Stimulated activated CD4-positive, alpha-beta T cell treated with anti-CD3 and anti-CD28 coated beads, TNF-alpha, amount 100 ng/mL, for 1 hour (primary cell): ENCODE measurements around the gene TMEM131.
"Not testable (repeated sequence)": the region's sequence is repeated elsewhere in the genome, so short reads cannot be mapped to it uniquely, and the experiment has no call there.

Experiments
- DNase-seq, 3 donors: peaks; one replicate each; pipeline ENCODE4 v3.0.0-alpha.2; 2020; ENCODE audit warnings: low read depth in 3 of 3, low spot score in 1 of 3

TMEM131 gene

GRCh38 chr2:97958184-97958583, 37.6 kb downstream of the TMEM131 start:
- no peak for DNase-seq

GRCh38 chr2:97957432-97958183, 38.1 kb downstream of the TMEM131 start:
- no peak for DNase-seq

- DNase-seq, result not testable (repeated sequence)
These were observed 39.0 kb downstream of the TMEM131 start for GRCh38 chr2:97956753-97957152.

- DNase-seq, result no peak
These were observed 41.9 kb downstream of the TMEM131 start for GRCh38 chr2:97953853-97954252.

GRCh38 chr2:97952357-97952756, 43.4 kb downstream of the TMEM131 start:
- no peak for DNase-seq

- no peak for DNase-seq
These were observed 44.5 kb downstream of the TMEM131 start for GRCh38 chr2:97951155-97951680.

- DNase-seq, result no peak
These were observed 45.2 kb downstream of the TMEM131 start for GRCh38 chr2:97950329-97951154.

- no peak for DNase-seq
These were observed 46.8 kb downstream of the TMEM131 start for GRCh38 chr2:97948926-97949325.

- DNase-seq, result no peak
These were observed 50.0 kb downstream of the TMEM131 start for GRCh38 chr2:97945791-97946190.

GRCh38 chr2:97936881-97937280, 58.9 kb downstream of the TMEM131 start:
- no peak for DNase-seq

- no peak for DNase-seq
These were observed 59.5 kb downstream of the TMEM131 start for GRCh38 chr2:97936199-97936598.

- DNase-seq, result no peak
These were observed 60.0 kb downstream of the TMEM131 start for GRCh38 chr2:97935719-97936161.

GRCh38 chr2:97932975-97933662, 62.6 kb downstream of the TMEM131 start:
- no peak for DNase-seq

GRCh38 chr2:97931858-97932225, 63.9 kb downstream of the TMEM131 start:
- DNase-seq, result no peak

- DNase-seq, result no peak
These were observed 64.5 kb downstream of the TMEM131 start for GRCh38 chr2:97931118-97931857.

- no peak for DNase-seq
These were observed 67.2 kb downstream of the TMEM131 start for GRCh38 chr2:97928591-97928990.

GRCh38 chr2:97926946-97927345, 68.8 kb downstream of the TMEM131 start:
- DNase-seq, result no peak

GRCh38 chr2:97924194-97924593, 71.6 kb downstream of the TMEM131 start:
- DNase-seq, result no peak

GRCh38 chr2:97919858-97920257, 75.9 kb downstream of the TMEM131 start:
- DNase-seq, result no peak

GRCh38 chr2:97918818-97919217, 76.9 kb downstream of the TMEM131 start:
- no peak for DNase-seq

GRCh38 chr2:97917668-97918067, 78.1 kb downstream of the TMEM131 start:
- DNase-seq, result not testable (repeated sequence)
